GM21447 (cell line): ENCODE results near the gene GAPVD1.
"Not testable (repeated sequence)": the region's sequence is repeated elsewhere in the genome, so short reads cannot be mapped to it uniquely, and the experiment has no call there.

ENCODE experiments used
- ATAC-seq: cut with Tn5 transposase; IDR thresholded peaks from one replicate; pipeline ENCODE4 v1.9.1; 2021; ENCODE audit not compliant: unreplicated experiment

GAPVD1 gene

DNA sequence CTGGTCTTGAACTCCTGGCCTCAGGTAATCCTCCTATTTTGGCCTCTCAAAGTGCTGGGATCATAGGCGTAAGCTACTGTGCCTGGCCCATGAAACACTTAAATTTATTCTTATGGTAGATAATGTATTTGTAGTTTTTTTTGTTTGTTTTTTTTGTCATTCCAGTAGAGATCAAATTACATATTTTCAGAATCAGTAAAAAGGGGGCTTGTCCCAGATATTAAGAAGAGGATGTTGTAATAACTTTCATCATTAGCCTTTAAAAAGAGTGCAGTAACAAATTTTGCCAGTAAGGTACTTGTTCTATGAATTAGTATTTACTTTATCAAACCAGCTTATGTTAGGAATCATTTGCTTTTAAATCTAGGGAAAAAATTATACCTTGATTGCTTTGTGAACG, 42.6 kb downstream of the GAPVD1 start:
- no peak for ATAC-seq

DNA sequence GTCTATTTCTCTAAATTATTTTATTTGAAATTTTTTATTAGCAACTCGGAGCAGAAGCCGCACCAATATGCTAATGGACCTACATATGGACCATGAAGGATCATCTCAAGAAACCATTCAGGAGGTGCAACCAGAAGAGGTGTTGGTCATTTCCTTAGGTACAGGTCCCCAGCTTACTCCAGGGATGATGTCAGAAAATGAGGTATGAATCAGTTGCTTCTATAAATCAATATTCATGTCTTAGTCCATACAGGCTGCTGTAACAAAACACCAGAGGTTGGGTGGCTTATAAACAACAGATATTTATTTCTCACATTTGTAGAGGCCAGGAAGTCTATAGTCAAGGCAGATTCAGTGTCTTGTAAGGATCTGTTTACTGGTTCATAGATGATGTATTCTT, 50.8 kb downstream of the GAPVD1 start:
- no peak for ATAC-seq

DNA sequence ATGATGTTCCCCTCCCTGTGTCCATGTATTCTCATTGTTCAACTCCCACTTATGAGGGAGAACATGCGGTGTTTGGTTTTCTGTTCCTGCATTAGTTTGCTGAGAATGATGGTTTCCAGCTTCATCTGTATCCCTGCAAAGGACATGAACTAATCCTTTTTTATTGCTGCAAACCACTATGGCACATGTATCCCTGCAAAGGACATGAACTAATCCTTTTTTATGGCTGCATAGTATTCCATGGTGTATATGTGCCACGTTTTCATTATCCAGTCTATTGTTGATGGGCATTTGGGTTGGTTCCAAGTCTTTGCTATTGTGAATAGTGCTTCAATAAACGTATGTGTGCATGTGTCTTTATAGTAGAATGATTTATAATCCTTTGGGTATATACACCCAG, 54.7 kb downstream of the GAPVD1 start:
- ATAC-seq = not testable (repeated sequence)

DNA sequence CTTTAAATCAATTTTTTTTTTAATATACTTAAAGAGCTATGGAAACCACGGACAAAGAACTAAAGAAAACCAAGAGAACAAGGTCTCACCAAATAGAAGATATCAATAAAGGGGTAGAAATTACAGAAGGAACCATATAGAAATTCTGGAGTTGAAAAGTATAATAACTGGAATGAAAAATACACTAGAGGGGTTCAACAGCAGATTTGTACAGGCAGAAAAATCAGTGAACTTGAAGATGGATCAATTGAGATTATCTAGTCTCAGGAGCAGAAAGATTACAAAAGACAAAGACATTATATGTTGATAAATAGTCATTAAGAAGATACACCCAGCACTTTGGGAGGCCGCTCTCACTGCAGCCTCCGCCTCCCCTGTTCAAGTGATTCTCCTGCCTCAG, 56.1 kb downstream of the GAPVD1 start:
- ATAC-seq = no peak

DNA sequence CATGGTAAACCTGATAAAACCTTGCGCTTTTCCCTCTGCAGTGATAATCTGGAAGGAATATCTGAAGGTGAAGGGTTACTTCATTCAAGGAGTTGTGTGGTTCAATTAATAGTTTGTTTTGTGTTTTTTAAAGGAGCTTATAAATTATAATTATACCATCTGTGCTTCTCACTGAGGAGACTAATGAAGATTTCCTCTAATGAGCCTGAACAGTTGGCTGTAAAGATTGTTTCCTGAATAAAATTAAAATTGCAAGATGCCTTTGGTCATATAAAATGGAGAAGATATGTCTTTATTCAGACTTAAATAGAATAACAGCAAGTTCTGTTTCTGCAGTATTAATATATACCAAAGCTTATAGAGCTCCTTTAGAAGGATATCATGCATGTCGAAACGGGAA, 59.9 kb downstream of the GAPVD1 start:
- no peak for ATAC-seq

DNA sequence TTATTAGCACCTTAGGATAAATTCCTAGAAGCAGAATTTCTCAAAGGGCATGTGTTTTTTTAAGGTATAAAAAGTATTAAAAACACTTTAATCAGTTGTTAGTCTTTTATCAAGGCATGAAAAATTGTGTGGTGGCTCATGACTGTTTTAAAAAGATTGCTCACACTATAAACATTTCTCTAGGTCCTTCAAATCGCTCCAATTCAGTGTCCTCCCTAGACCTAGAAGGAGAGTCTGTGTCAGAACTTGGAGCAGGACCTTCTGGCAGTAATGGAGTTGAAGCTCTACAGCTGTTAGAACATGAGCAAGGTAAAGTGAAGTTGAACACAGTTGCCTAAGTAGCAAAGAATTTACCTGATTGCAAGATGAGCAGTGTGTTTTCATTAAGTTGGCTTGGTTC, 62.0 kb downstream of the GAPVD1 start:
- no peak for ATAC-seq

DNA sequence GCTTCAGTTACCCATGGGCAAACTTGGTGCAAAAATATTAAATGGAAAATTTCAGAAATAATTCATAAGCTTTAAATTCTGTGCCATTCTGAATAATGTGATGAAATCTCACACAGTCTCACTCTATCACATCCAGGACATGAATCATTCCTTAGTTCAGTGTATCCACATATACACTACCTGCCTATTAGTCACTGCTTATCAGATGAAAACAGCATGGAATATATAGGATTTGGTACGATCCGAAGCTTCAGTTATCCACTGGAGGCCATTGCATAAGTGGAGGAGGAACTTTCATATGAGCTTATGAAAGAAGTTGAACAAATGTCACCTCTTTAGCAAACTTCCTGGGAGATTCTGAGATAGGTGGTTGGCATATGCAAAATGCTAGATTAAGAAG, 64.2 kb downstream of the GAPVD1 start:
- no peak for ATAC-seq

DNA sequence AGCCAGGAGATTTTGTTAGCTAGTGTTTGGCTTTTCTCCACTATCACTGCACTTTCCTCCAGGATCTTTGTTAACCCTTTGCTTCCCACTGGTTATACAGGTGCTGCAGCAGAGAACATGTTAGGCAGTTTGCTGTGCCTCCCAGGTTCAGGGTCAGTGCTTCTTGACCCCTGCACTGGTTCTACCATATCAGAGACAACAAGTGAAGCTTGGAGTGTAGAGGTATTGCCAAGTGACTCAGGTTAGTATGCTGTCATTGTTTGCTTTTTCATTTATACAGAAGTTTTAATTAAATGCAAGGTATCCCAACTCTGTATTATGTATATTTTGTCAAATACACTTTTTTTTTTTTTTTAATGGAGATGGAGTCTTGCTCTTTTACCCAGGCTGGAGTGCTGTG, 68.4 kb downstream of the GAPVD1 start:
- ATAC-seq = no peak

DNA sequence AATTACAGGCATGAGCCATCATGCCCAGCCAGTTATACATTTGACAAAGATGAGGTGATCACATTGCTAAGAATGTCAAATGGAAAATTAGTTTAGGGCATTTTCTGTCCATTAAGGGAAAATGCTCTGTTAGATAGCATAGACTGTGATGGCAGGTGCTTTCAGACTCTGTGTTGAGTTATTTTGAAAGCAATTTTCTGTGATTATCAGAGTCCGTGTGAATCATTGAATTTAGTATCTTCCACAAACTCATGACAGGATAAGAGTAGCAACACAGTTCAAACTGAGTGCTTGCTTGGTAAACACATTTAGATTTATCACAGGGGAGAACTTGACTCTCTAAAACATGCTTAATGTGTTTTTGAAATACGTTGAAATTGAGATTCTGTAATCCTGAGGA, 69.0 kb downstream of the GAPVD1 start:
- ATAC-seq = no peak

DNA sequence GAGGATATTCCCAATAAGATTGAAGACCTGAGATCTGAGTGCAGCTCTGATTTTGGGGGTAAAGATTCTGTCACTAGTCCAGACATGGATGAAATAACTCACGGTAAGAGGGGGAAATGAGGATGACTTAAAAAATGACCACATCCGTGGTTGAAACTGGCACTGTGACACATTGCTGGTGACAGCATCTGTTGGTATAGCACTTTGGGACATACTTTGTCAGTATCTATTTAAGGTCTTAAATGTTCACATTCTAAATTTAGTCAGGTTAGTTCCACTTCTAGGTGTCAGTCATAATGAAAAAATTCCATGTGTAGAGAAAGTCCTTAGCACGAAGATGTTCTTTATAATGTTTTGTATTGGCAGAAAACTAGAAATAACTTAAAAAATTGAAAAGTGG, 70.9 kb downstream of the GAPVD1 start:
- peak; percentile 84 for ATAC-seq

DNA sequence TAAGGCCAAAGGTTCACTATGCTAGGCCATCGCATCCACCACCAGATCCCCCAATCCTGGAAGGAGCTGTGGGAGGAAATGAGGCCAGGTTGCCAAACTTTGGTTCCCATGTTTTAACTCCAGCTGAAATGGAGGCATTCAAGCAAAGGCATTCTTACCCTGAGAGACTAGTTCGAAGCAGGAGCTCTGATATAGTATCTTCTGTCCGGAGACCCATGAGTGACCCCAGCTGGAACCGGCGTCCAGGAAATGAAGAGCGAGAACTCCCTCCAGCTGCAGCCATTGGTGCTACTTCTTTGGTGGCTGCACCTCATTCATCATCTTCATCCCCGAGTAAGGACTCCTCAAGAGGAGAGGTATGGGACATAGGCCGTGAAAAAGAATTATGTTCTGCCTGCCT, 75.6 kb downstream of the GAPVD1 start:
- no peak for ATAC-seq

DNA sequence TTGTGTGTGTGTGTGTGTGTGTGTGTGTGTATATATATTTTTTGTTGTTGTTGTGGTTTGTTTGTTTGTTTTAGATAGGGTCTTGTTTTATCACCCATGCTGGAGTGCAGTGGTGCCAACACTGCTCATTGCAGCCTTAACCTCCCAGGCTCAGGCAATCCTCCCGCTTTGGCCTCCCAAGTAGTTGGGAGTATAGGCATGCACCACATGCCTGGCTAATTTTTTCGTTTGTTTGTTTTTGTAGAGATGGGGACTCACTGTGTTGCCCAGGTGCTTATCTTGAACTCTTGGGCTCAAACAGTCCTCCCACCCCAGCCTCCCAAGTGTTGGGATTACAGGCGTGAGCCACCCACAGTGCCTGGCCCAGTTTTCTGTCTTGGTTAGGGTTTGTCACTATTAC, 77.3 kb downstream of the GAPVD1 start:
- no peak for ATAC-seq

DNA sequence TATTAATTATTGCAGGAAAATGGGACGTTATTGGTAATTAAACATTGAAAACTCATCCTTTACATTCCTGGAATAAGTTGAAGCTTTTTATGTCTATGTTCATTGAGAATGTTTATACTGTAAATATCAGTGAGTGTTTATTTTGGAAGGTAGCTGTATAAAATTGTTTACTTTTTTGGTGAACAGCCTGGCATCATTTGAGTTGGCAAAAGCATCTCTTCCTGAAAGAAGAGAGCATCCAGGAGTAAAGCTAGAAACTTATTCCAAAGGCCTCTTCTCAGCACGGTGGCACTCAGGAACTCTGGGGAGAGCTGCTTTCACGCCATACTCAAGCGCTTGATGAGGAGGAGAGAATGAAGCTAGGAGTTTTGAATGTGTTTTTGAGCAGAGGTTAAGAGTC, 79.9 kb downstream of the GAPVD1 start:
- ATAC-seq = no peak

DNA sequence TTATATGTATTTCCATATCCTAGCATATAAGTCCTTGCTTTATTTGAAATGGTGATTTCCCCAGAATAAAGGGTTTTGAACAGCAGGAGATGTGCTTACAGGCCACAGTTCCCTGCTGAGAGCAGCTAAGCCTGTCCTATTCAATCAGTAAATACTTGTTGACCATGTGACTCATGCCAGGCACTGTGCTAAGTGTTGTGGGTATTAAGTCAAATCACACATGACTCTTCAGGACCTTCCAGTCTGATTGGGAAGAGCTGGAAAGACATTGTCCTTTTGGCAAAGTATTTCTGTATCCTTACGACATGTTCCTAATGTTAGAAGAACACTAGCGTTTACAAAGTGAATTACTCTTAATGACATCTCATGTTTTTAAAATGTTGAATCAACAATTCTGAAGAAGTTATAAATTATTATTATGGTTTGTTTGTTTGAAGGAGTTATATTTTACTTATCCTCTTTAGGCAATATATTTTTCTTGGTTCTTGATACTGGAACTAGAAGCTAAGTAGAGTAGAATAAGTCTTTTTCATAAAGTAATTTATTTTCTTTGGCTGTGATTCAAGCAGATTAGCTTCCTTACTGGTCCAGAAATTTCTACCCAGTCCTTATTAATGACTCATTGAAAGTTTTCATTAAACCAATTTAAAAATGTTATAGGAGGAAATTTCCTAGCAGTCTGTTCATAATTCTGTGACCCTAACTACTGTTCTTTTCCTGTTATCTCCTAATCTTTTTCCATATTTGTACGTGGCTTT, 82.1 kb downstream of the GAPVD1 start:
- ATAC-seq = no peak

DNA sequence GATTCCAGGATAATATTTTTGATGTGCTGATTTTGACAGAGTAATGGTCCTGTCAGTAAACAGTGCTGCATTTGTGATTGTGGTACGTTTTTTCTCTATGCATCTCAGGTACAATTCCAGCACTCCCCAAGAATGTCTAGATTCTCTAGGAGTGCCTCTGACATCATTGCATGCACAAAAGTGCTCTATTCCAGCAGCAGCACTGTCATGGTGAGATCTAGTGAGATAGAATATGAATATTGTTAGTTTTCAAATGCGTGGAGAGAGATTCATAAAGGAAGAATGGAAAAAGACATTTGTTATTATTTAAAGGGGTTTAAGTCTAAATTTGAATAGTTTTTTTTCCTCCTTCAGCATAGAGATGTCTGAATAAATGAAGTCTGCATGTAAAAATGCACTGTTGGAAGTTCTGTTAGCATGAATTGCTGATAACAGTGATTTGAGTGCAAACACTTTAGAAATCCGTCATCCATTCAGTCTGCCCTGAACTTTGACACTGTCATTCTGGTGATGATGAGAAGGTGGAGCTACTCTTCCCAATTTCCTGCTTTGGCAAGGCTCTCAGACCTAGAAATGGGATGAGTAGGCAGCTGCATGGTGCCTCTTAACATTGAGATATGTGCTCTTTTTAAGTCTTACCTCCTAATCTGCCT, 84.6 kb downstream of the GAPVD1 start:
- ATAC-seq = no peak

DNA sequence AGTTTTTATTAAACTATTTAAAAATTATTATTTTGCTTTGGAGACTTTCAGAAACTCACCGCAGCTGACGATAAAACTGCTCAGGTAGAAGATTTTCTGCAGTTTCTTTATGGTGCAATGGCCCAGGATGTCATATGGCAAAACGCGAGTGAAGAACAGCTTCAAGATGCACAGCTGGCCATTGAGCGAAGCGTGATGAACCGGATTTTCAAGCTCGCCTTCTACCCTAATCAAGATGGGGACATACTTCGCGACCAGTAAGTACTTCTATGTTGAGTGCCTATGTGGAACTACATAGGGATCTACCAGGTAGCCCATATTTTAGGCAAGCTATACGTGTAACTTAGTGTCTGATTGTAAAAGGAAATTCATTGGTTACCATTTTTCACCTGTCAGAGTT, 94.0 kb downstream of the GAPVD1 start:
- no peak for ATAC-seq

DNA sequence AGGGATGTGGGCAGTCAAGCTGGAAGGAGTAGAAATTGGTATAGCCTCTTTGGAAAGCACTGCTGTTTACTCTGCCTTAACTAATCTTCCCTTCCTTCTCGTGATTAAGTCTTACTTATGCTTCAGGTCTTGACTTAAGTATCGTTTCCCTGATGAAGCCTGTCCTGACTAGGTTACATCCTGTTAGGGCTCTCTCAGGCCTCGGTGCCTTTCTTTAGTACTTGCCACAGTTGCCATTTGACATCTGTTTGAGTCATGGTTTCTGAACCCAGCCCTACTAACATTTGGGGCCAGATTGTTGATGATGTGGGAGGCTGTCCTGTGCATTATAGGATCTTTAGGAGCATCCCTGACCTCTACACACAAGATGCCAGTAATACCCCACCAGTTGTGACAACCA, 94.4 kb downstream of the GAPVD1 start:
- no peak for ATAC-seq

DNA sequence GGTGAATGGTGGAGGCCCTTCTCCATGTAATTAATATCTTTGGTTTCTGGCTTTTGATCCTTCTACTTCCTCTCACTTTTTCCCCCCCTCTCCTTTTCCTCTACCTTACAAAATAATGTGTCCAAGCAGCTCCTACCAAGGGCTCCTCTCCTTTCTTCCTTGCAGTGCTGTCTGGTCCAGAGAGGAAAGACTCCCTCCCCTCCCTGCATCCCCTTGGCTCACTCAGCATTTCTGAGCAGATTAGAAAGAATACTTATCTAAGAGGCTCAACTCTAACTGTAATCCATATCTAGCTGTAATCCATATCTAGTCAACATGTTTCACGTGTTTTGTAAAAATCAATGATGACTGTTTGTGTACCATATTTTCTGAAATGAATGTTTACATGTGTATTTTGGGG, 97.4 kb downstream of the GAPVD1 start:
- ATAC-seq = no peak

DNA sequence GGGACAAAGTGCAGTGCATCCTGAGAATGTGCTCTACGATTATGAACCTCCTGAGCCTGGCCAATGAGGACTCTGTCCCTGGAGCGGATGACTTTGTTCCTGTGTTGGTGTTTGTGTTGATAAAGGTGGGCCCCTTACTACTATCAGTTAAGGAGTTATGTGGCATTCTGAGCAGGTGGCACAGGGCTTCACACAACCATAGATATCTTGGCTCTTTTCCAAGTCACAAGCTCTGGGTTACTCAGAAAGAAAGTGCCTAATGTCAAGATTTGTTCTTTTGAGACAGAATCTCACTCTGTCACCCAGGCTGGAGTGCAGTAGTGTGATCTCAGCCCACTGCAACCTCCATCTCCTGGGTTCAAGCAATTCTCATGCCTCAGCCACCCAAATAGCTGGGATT, 99.0 kb downstream of the GAPVD1 start:
- no peak for ATAC-seq

DNA sequence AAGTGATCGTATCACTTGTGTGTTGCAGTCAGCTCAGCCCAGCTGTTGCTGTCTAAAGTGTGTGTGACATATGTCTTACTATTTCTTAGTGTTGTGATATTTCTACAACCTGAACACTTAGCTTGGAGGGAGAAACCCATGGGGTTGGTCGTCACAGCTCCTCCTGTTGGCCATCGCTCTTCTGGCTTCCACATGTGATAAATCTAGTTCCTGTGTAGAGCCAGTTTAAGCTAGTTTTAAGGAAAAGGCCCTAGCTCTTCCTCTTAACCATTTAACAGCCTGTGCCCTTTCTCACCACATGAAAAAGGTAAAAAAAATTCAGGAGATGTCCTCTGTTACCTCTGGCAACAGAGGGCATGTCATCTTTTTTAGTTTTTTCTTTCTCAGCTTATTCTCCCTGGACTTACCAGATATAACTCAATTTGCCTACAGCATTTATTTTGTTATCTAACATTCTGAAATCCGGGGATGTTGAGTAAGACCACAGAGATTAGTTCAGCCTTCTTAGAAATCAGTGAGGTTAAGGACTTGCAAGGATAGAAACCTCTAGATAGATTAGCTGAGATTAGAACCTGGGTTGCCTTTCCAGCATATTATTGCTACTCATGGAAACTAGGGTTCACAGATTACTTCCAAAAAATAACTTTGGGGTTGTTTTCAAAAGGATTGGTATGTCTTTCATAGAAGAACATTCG, 100.4 kb downstream of the GAPVD1 start:
- ATAC-seq = no peak

DNA sequence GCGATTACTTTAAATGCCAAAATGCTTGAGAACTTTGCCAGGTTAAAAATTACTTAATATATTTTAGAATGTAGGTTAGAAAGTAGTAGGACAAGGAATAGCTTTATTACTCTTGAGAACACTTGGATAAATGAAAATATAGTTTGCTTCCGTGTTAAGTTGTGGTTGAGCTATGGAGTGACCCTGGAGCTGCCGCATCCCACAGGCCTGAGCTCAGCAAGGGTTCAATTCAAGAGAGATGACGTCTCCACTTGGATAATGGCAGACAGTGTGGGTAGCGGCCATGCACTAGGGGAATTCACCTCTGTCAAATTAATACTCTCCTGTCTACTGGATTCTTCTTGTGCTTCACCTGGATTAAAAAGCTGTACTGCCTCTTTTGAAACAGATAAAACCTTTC, 105.0 kb downstream of the GAPVD1 start:
- no peak for ATAC-seq

DNA sequence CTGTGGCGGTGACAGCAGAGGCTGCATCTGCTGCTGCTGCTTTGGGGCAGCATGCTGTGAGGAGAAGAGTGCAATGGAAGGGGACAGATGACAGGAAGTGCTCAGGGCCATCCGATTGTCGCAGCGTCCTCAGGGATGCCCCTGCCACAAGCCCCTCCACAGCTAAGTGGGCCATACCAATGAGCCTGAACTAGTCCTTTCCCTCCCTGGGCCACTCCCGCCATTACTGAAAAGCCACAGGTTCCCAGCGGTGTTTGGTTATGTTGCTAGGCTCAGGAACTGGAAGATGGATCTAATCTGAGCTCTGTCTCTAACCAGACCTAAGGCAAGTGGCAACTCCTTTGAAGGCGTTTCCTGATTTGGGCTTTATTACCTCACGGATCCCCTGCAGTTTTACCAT, 109.2 kb downstream of the GAPVD1 start:
- no peak for ATAC-seq
